Neural cell (in vitro differentiated cells): ENCODE results near the gene TLN1. TPM values are rescaled to one million over a fixed set of nuclear protein-coding genes. Genes with fewer than 3 reads are reported as not detected.

ENCODE experiments used
- H2AFZ ChIP-seq: fragments of 200-600, 300-800 bp; sonication (generic), shearing (Covaris generic); 2 replicates; pipeline ENCODE4 v1.6.0; 2014; ENCODE audit warnings: low read depth, mild to moderate bottlenecking, antibody characterized with exemption, low read length, moderate library complexity
- H3F3A ChIP-seq: fragments of 200-600 bp; shearing (Covaris generic); 2 replicates; pipeline ENCODE4 v1.6.1; 2016; ENCODE audit warnings: mild to moderate bottlenecking, moderate library complexity, mixed read lengths, antibody characterized with exemption, low read length; ENCODE audit not compliant: insufficient read depth, poor library complexity, severe bottlenecking
- H3K27ac ChIP-seq: fragments of 200-600, 300-800 bp; sonication (generic), shearing (Covaris generic); 2 replicates; pipeline ENCODE4 v1.5.1; 2014; ENCODE audit warnings: mild to moderate bottlenecking, low read length, moderate library complexity
- H3K27me3 ChIP-seq: fragments of 300-800, 200-600 bp; sonication (generic), shearing (Covaris generic); 2 replicates; pipeline ENCODE4 v1.6.0; 2014; ENCODE audit warnings: mild to moderate bottlenecking, low read depth, low read length, moderate library complexity; ENCODE audit not compliant: insufficient read depth
- H3K36me3 ChIP-seq: fragments of 300-800, 200-600 bp; sonication (generic), shearing (Covaris generic); 2 replicates; pipeline ENCODE4 v1.5.1; 2014; ENCODE audit warnings: mild to moderate bottlenecking, antibody characterized with exemption, low read length, moderate library complexity; ENCODE audit not compliant: insufficient read depth
- H3K4me2 ChIP-seq: fragments of 300-800, 200-600 bp; sonication (generic), shearing (Covaris generic); 2 replicates; pipeline ENCODE4 v1.6.0; 2014; ENCODE audit warnings: mild to moderate bottlenecking, low read length
- H3K4me3 ChIP-seq: fragments of 300-800, 200-600 bp; sonication (generic), shearing (Covaris generic); 2 replicates; pipeline ENCODE4 v1.5.1; 2014; ENCODE audit warnings: mild to moderate bottlenecking, low read length, moderate library complexity
- H3K79me2 ChIP-seq: fragments of 200-600 bp; shearing (Covaris generic); replicated peaks from 2 replicates; pipeline ENCODE4 v1.6.0; 2014; ENCODE audit warnings: mild to moderate bottlenecking, low read length, moderate library complexity; ENCODE audit not compliant: insufficient read depth
- H3K9ac ChIP-seq: fragments of 300-800, 200-600 bp; sonication (generic), shearing (Covaris generic); 2 replicates; pipeline ENCODE4 v1.6.1; 2016; ENCODE audit warnings: mild to moderate bottlenecking, low read length, mixed read lengths
- H3K9me2 ChIP-seq: fragments of 200-600 bp; shearing (Covaris generic); 2 replicates; pipeline ENCODE4 v1.6.1; 2016; ENCODE audit warnings: mild to moderate bottlenecking, low read length, mixed read lengths; ENCODE audit not compliant: insufficient read depth
- H3K9me3 ChIP-seq: fragments of 200-600, 300-800 bp; sonication (generic), shearing (Covaris generic); 2 replicates; pipeline ENCODE4 v1.6.1; 2016; ENCODE audit warnings: mild to moderate bottlenecking, mixed run types, low read length, moderate library complexity, mixed read lengths
- H4K20me1 ChIP-seq: fragments of 200-600 bp; shearing (Covaris generic); 2 replicates; pipeline ENCODE4 v1.6.1; 2016; ENCODE audit warnings: mild to moderate bottlenecking, mixed run types; ENCODE audit not compliant: insufficient read depth
- EP300 ChIP-seq: fragments of 450-650 bp; conservative IDR thresholded peaks from 2 replicates; pipeline ENCODE4 v1.6.1; 2014; ENCODE audit warnings: antibody characterized with exemption, mild to moderate bottlenecking, moderate library complexity; ENCODE audit not compliant: poor library complexity, severe bottlenecking
- EZH2 ChIP-seq: fragments of 200-600, 300-800 bp; shearing (Covaris generic), sonication (generic); IDR thresholded peaks from 2 replicates; pipeline ENCODE4 v1.6.1; 2014; ENCODE audit warnings: antibody characterized with exemption, low read length, borderline replicate concordance, mild to moderate bottlenecking; ENCODE audit not compliant: insufficient read depth, poor library complexity, severe bottlenecking
- MXI1 ChIP-seq: fragments of 450-650 bp; conservative IDR thresholded peaks from 2 replicates; pipeline ENCODE4 v1.6.1; 2014; ENCODE audit warnings: antibody characterized with exemption, mild to moderate bottlenecking; ENCODE audit not compliant: poor library complexity, severe bottlenecking
- POLR2AphosphoS5 ChIP-seq: IDR thresholded peaks from 2 replicates; pipeline ENCODE4 v1.6.1; 2012
- RAD21 ChIP-seq: fragments of 450-650 bp; conservative IDR thresholded peaks from 2 replicates; pipeline ENCODE4 v1.6.1; 2014; ENCODE audit warnings: antibody characterized with exemption, mild to moderate bottlenecking, moderate library complexity
- SMC3 ChIP-seq: fragments of 450-650 bp; conservative IDR thresholded peaks from 2 replicates; pipeline ENCODE4 v1.6.1; 2014; ENCODE audit warnings: antibody characterized with exemption, mild to moderate bottlenecking, moderate library complexity; ENCODE audit not compliant: poor library complexity
- TAF1 ChIP-seq: IDR thresholded peaks from 2 replicates; pipeline ENCODE4 v1.6.1; 2012; ENCODE audit warnings: low read depth
- polyA plus RNA-seq: library from polyadenylated mRNA; depleted of rRNA; stranded (reverse); fragments of >200 nt; gene quantifications from 2 replicates; pipeline ENCODE4 v1.2.3, GENCODE V29; 2014
- TF ChIP-seq, protein P1 (sequence below): fragments of 450-650 bp; IDR thresholded peaks from 2 replicates; pipeline ENCODE4 v1.5.1; 2014; ENCODE audit warnings: antibody characterized with exemption, mild to moderate bottlenecking, moderate library complexity; ENCODE audit not compliant: poor library complexity, severe bottlenecking
- TF ChIP-seq, protein P2 (sequence below): IDR thresholded peaks from 2 replicates; pipeline ENCODE4 v1.6.1; 2012; ENCODE audit warnings: borderline replicate concordance

Gene TLN1
- polyA plus RNA-seq, 1 donor from 2014 or later = 7.1 TPM

GRCh38 chr9:35673132-35674024, 58.6 kb downstream of the TLN1 start, which contains the start of gene CA9:
Gene CA9 (plus strand): TSS chr9:35673928. CDS start chr9:35673960, 32 bp downstream.
- no peak within 1 kb of the TSS for H2AFZ ChIP-seq
- no peaks in the 10 kb centered on the region for H3K9me3 ChIP-seq
- no peaks in the 10 kb centered on the region for H3K36me3 ChIP-seq
- no peak within 1 kb of the TSS for H3K27ac ChIP-seq
- TF ChIP-seq TAF1 (no peak), EP300 (no peak), MXI1 (no peak), SMC3 (no peak), RAD21 (no peak), EZH2 (no peak), POLR2AphosphoS5 (no peak)
- TF ChIP-seq, protein P1, sequence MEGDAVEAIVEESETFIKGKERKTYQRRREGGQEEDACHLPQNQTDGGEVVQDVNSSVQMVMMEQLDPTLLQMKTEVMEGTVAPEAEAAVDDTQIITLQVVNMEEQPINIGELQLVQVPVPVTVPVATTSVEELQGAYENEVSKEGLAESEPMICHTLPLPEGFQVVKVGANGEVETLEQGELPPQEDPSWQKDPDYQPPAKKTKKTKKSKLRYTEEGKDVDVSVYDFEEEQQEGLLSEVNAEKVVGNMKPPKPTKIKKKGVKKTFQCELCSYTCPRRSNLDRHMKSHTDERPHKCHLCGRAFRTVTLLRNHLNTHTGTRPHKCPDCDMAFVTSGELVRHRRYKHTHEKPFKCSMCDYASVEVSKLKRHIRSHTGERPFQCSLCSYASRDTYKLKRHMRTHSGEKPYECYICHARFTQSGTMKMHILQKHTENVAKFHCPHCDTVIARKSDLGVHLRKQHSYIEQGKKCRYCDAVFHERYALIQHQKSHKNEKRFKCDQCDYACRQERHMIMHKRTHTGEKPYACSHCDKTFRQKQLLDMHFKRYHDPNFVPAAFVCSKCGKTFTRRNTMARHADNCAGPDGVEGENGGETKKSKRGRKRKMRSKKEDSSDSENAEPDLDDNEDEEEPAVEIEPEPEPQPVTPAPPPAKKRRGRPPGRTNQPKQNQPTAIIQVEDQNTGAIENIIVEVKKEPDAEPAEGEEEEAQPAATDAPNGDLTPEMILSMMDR = no peak
- TF ChIP-seq, protein P2, sequence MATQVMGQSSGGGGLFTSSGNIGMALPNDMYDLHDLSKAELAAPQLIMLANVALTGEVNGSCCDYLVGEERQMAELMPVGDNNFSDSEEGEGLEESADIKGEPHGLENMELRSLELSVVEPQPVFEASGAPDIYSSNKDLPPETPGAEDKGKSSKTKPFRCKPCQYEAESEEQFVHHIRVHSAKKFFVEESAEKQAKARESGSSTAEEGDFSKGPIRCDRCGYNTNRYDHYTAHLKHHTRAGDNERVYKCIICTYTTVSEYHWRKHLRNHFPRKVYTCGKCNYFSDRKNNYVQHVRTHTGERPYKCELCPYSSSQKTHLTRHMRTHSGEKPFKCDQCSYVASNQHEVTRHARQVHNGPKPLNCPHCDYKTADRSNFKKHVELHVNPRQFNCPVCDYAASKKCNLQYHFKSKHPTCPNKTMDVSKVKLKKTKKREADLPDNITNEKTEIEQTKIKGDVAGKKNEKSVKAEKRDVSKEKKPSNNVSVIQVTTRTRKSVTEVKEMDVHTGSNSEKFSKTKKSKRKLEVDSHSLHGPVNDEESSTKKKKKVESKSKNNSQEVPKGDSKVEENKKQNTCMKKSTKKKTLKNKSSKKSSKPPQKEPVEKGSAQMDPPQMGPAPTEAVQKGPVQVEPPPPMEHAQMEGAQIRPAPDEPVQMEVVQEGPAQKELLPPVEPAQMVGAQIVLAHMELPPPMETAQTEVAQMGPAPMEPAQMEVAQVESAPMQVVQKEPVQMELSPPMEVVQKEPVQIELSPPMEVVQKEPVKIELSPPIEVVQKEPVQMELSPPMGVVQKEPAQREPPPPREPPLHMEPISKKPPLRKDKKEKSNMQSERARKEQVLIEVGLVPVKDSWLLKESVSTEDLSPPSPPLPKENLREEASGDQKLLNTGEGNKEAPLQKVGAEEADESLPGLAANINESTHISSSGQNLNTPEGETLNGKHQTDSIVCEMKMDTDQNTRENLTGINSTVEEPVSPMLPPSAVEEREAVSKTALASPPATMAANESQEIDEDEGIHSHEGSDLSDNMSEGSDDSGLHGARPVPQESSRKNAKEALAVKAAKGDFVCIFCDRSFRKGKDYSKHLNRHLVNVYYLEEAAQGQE = no peak
- H3K4me3 ChIP-seq = no peak within 1 kb of the TSS
- H3K9me2 ChIP-seq = no peaks in the 10 kb centered on the region
- H4K20me1 ChIP-seq = no peaks in the 10 kb centered on the region
- no peaks in the 10 kb centered on the region for H3F3A ChIP-seq
- no peak within 1 kb of the TSS for H3K4me2 ChIP-seq
- H3K9ac ChIP-seq = no peak within 1 kb of the TSS
- H3K27me3 ChIP-seq = no peaks in the 10 kb centered on the region
- no peaks in the 10 kb centered on the region for H3K79me2 ChIP-seq

- TF ChIP-seq POLR2AphosphoS5 = no peak
- Histone ChIP-seq H3K36me3 (no peaks in the 10 kb centered on the region), H3K4me2 (no peak overlapping the region), H3K4me3 (no peak overlapping the region), H3K9ac (no peak overlapping the region), H3K79me2 (no peaks in the 10 kb centered on the region), H3K27me3 (no peaks in the 10 kb centered on the region), H3K9me2 (no peaks in the 10 kb centered on the region), H3K9me3 (no peaks in the 10 kb centered on the region), H3F3A (no peaks in the 10 kb centered on the region), H4K20me1 (no peaks in the 10 kb centered on the region), H3K27ac (no peak overlapping the region), H2AFZ (no peak overlapping the region)
Measured at GRCh38 chr9:35669331-35670145, 62.5 kb downstream of the TLN1 start.
